ENCODE measurements around the gene RB1.

DNA sequence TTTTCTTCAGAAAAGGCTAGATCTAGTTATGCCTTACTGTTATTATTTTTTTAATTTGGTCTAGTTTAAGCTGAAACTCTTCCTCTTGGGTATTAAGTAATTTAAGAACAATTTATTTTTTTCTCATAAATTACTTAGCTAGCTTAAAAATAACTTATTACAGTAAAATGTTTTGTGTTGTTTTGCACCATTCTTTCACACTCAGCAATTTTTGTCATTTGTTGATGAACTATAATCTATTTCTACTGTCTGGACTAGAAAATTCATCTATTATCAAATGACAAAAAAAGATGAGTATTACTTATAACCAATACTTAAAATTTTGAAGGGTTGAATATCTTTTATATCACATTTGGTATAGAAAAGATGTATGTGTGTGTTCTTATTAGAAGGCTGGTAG lies 111.0 kb downstream of the RB1 start:
- TF ChIP-seq, protein P1, sequence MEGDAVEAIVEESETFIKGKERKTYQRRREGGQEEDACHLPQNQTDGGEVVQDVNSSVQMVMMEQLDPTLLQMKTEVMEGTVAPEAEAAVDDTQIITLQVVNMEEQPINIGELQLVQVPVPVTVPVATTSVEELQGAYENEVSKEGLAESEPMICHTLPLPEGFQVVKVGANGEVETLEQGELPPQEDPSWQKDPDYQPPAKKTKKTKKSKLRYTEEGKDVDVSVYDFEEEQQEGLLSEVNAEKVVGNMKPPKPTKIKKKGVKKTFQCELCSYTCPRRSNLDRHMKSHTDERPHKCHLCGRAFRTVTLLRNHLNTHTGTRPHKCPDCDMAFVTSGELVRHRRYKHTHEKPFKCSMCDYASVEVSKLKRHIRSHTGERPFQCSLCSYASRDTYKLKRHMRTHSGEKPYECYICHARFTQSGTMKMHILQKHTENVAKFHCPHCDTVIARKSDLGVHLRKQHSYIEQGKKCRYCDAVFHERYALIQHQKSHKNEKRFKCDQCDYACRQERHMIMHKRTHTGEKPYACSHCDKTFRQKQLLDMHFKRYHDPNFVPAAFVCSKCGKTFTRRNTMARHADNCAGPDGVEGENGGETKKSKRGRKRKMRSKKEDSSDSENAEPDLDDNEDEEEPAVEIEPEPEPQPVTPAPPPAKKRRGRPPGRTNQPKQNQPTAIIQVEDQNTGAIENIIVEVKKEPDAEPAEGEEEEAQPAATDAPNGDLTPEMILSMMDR (IDR thresholded peaks at IDR 0.05), result no peak
- TF ChIP-seq EP300 (IDR thresholded peaks at IDR 0.05), result no peak
- no peak for TF ChIP-seq POLR2A (IDR thresholded peaks at IDR 0.05; ENCODE audit: low read depth)
- TF ChIP-seq POLR2AphosphoS5 (IDR thresholded peaks at IDR 0.05), result no peak
